GM19455 (cell line): Measurements from ENCODE around the gene SERPINB4.
A peak's percentile ranks its signal among the peaks of the same experiment; 100 is the strongest.

Experiments used
- ATAC-seq: cut with Tn5 transposase; IDR thresholded peaks from one replicate; pipeline ENCODE4 v1.9.1; 2021; ENCODE audit not compliant: unreplicated experiment

Gene SERPINB4

GRCh38 chr18:63627819-63628218 lies 16.2 kb downstream of the SERPINB4 start:
- ATAC-seq: no peak

DNA sequence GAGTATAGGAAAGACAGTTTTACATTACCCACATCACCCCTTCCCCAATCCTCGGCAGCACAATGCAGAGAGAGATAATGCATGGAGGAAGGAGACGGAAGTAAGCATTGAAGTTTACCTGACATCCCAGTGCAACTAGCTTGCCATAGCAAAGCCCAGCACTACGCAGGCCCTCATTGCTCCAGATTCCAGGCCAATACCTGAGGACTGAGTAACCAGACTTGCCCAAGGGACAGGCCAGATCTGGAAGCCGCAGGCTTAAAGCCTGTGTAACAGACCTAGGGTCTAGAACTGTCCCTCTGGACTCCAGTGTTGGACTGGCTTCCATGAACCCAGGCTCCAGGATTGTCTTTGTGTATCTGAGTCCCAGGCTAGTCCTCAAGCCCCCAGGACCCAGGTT lies 17.6 kb downstream of the SERPINB4 start:
- no peak for ATAC-seq

DNA sequence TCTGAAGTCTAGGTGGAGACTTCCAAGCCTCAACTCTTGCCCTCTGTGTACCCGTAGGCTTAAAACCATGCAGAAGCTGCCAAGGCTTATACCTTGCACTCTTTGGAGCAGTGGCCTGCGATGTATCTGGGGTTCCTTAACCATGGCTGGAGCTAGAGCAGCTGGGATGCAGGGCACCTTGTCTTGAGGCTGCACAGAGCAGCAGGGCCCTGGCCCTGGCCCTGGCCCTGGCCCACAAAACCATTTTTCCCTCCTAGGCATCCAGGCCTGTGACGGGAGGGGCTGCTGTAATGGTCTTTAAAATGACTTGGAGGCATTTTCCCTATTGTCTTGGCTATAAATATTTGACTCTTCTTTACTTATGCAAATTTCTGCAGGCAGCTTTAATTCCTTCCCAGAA lies 19.2 kb downstream of the SERPINB4 start:
- no peak for ATAC-seq

DNA sequence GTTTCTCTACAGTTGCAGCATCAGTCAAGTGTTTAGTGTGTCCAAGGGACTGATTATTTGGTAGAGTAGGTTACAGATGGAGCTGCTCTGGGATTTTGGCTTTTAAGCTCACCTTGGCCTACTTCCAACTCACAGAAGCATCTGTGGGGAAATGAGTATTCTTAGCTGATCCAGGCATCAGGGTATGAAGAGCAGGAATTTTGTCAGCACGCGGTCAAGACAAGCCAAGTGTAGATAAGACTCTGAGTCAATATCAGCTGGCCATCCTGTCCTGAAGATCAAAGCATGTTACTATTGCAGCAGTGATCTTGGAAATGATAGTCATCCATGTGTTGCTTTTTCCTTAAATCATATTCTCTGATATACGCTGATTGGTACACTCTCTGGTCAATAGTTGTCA lies 24.4 kb downstream of the SERPINB4 start:
- no peak for ATAC-seq

- no peak for ATAC-seq
These were observed 26.2 kb downstream of the SERPINB4 start for GRCh38 chr18:63617915-63618234.

DNA sequence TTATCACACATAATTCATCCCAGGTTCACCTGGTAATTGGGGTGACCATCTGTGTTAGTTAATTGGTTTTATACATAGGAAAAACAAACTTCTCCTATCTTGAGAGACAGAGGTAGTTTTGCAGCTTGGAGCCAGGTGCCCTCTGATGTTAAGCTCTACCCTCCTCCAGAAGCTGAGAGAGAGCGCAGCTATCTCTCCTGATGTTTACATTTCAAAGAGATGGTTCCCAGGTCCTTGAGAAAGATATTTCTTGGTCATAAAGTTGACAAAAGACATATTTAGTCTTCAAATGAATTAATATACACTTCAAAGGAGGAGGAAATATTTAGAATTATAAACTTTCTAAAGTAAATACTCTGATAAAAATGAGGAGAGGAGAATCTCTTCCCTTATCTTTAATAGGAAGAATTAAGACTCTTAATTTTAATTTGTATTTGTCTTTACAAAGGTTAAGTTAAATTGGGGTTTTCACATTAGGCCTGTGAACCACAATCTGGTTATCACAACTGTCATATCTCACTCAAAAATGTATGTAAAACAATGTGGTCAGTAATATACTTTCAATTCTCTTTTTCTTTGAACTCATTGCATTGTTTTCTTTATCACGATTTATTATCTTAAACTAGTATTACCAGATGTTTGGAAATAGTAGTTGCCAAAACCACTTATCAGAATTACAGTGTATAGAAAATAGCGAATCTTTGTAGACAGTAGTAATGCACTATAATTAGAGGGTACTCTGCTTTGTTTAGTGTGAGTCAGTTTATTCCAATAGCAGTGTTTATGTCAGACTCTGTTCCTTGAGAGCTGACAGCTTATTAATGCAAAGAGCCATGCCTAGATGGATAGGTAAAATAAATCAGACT lies 26.8 kb downstream of the SERPINB4 start:
- ATAC-seq: peak; percentile 78

DNA sequence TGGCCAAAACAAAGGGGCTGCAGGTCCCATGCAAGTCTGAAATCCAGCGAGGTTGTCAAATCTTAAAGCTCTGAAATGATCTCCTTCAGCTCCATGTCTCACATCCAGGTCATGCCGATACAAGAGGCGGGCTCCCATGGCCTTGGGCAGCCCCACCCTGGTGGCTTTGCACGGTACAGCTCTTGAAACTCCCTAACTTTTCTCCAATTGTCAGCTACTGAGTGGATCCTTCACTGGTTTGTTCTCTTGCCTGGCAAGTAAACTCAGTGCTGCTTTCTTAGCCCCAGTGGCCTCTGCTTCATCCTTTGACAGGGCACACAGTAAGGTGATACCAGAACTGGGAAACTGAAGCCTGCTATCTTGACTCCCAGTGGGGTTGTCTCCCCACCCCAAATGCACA lies 30.6 kb downstream of the SERPINB4 start:
- ATAC-seq: no peak

GRCh38 chr18:63606526-63606925 lies 37.5 kb downstream of the SERPINB4 start:
- ATAC-seq: no peak

DNA sequence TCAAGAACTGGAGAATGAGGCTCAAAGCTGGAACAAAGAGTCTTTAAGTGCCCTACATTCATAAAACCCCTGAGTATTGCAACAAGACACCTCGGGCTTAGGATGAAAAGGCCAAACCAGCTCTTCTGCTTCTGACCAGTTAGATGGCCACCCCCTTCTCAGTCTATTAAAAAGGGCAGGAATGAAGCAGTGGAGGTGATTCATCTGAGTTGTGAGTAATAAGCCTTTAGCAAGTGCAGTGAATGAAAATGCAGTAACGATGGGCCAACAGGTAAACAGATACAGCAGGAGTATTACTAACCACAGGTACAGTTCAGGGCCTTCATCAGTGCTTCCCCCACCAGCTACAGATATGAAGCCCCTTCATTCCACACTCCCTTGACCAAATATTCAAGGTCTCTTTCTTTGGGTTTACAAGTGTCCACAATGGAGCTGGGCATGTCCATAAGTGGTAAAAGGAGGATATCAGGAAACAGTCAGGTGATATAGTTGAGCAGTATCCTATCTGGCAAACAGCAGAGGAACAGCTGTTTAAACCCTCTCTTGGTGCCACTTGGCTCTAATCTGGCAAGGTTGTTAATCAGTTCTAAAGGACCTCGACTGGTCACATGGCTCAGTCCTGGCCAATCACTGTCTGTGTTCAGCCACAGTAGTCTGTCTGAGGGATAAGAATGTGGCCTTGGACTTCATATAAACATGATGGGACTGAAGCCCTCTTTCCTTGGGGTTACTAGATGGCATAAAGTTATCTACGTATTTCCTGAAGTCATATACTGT lies 39.1 kb downstream of the SERPINB4 start:
- ATAC-seq: no peak

- peak; percentile 92 for ATAC-seq
These were observed 40.3 kb downstream of the SERPINB4 start for GRCh38 chr18:63603772-63604171.

DNA sequence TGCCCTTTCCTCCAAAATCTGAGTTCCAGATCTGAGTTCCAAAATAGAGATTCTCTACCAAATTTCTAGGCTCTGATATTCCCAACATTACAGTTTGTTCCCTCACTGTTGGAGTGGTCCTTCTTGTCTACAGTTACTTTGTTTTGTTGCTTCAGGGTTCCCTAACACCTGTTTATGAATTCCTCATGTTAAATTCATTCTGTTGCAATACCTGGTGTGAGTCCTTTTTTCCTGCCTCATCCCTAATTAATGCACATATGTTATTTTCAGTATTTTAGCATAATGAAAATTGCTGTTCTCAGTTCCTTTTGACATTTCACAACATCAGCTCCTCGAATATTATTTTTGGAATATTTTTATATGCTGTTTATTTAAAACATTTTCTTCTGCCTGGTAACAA lies 40.7 kb downstream of the SERPINB4 start:
- ATAC-seq: no peak

GRCh38 chr18:63596964-63597363 lies 47.1 kb downstream of the SERPINB4 start:
- no peak for ATAC-seq

- no peak for ATAC-seq
These were observed 51.6 kb downstream of the SERPINB4 start for GRCh38 chr18:63592471-63592870.

GRCh38 chr18:63591725-63592124 lies 52.3 kb downstream of the SERPINB4 start:
- no peak for ATAC-seq

GRCh38 chr18:63590966-63591695 lies 52.9 kb downstream of the SERPINB4 start:
- no peak for ATAC-seq

DNA sequence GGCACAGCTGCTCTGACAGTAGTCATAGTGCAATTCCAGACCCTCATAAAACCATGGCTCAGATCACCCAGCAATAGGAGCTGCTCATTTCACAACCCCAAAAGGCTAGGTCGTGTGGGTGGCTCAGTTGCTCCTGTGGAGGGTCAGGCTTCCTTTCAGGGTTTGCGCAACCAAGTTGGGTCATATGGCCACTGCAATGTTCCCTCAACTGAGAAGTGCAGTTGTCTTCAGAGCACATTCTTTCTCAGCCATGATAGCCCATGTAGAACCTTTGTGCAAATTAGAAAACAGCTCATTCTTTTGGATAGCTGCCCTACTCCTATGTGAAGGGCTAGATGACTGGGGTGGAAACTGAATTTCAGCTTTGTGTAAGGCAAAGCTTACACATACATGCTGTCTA lies 53.7 kb downstream of the SERPINB4 start:
- ATAC-seq: no peak

DNA sequence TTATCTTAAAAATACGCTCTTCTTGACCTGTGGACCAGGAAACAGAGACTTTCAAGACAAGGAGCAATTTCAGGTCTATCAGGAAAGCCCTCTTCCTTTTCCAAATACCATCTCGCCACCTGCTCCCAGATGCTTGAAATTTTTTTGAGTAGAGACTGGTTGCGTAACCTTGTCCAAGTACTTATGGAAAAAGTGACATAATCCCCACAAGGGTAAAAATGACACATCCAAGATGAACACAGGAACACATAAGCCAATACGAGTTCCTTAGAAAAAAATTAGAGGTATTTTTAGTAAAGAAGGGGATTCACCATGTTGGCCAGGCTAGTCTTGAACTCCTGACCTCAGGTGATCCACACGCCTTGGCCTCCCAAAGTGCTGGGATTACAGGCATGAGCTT lies 55.1 kb downstream of the SERPINB4 start:
- ATAC-seq: no peak
